Body of pancreas (tissue), 4 donors: ENCODE measurements around the gene KRTAP1-1. TPM values are rescaled to one million over a fixed set of nuclear protein-coding genes. Genes with fewer than 3 reads are reported as not detected.

Experiments
- ATAC-seq: fragments of 150-250 bp; one replicate; pipeline ENCODE4 v1.9.1; 2016
- DNase-seq, 4 donors: peaks; one replicate each; pipeline ENCODE4 v3.0.0-alpha.2; 2019
- H3K27ac ChIP-seq, 4 donors: fragments of 200-600 bp; sonication (generic); 1 replicate in 3 of 4; 2 replicates in 1 of 4; pipeline versions ENCODE4 v1.5.1 to v1.6.1; 2016 to 2019; ENCODE audit warnings: mild to moderate bottlenecking in 1 of 4, mixed read lengths in 1 of 4, moderate library complexity in 1 of 4
- H3K27me3 ChIP-seq, 2 donors: fragments of 200-600 bp; sonication (generic); one replicate each; pipeline ENCODE4 v1.6.0; 2016; ENCODE audit warnings: mild to moderate bottlenecking in 1 of 2
- H3K36me3 ChIP-seq, 2 donors: fragments of 200-600 bp; sonication (generic); replicated peaks in 1 of 2; 2 replicates each; pipeline ENCODE4 v1.5.1; 2016; ENCODE audit warnings: low read depth in 2 of 2; ENCODE audit not compliant: insufficient read depth in 1 of 2
- H3K4me1 ChIP-seq: fragments of 200-600 bp; sonication (generic); one replicate; pipeline ENCODE4 v1.6.0; 2016
- H3K4me3 ChIP-seq, 2 donors: fragments of 200-600 bp; sonication (generic); 1 replicate in 1 of 2; 2 replicates in 1 of 2; pipeline ENCODE4 v1.5.1; 2016 to 2019
- H3K9me3 ChIP-seq, 3 donors: fragments of 200-600 bp; sonication (generic); 1 replicate in 2 of 3; 2 replicates in 1 of 3; pipeline ENCODE4 v1.5.1; 2016
- CTCF ChIP-seq, 7 experiments: fragments of 450-650 bp in 4 of 7; fragments of 200-600 bp in 3 of 7; sonication (generic) in 3 of 7; IDR thresholded peaks; one replicate each; pipeline ENCODE4 v1.5.1; 2016 to 2019; ENCODE audit warnings: antibody characterized with exemption in 7 of 7
- POLR2A ChIP-seq, 3 donors: fragments of 450-650 bp; IDR thresholded peaks; one replicate each; pipeline ENCODE4 v1.6.1; 2016; ENCODE audit warnings: antibody characterized with exemption in 3 of 3, mild to moderate bottlenecking in 2 of 3
- WGBS, 2 donors: methylation state at CpG; one replicate each; pipeline ENCODE4 v1.1.5; 2017; 5-methylcytosine and 5-hydroxymethylcytosine counted together
- intact Hi-C: fragments of 100-400 bp; cut with DNase I; formaldehyde crosslinking; loops from one replicate; pipeline ENCODE4 v1.15.1; 2023
- total RNA-seq, 2 donors: library from RNA; depleted of rRNA; stranded (reverse); fragments of >200 nt; gene quantifications; one replicate each; pipeline ENCODE4 v1.1.0, GENCODE V29; 2016

KRTAP1-1 gene
- total RNA-seq, 2 donors from 2014 or later = not detected

GRCh38 chr17:41024697-41025096 is 16.6 kb downstream of the KRTAP1-1 start:
- no peak overlapping the region for H3K4me3 ChIP-seq
- DNase-seq (no peak), ATAC-seq (no peak)
- intact Hi-C loops = no loop called here
- no peaks in the 10 kb centered on the region for H3K27me3 ChIP-seq
- H3K9me3 ChIP-seq = no peaks in the 10 kb centered on the region
- WGBS, 2 donors = 60 to 66% methylated on average over 3 of the region's 3 CpGs
- no peaks in the 10 kb centered on the region for H3K36me3 ChIP-seq
- TF ChIP-seq POLR2A (IDR thresholded peaks at IDR 0.05) (no peak), CTCF (IDR thresholded peaks at IDR 0.05) (no peak)
- no peak overlapping the region for H3K27ac ChIP-seq
- H3K4me1 ChIP-seq = no peaks in the 10 kb centered on the region

GRCh38 chr17:41020336-41020735 is 20.9 kb downstream of the KRTAP1-1 start:
- intact Hi-C loops = no loop called here
- no peak for ATAC-seq

GRCh38 chr17:41019415-41019814 is 21.8 kb downstream of the KRTAP1-1 start:
- no peaks in the 10 kb centered on the region for H3K36me3 ChIP-seq
- DNase-seq = no peak
- WGBS, 2 donors = 96% methylated on average over 3 of the region's 3 CpGs
- no peaks in the 10 kb centered on the region for H3K4me1 ChIP-seq
- H3K4me3 ChIP-seq = no peak overlapping the region
- ATAC-seq = no peak
- no peak overlapping the region for H3K27ac ChIP-seq
- TF ChIP-seq CTCF (IDR thresholded peaks at IDR 0.05) (no peak), POLR2A (IDR thresholded peaks at IDR 0.05) (no peak)
- no peaks in the 10 kb centered on the region for H3K27me3 ChIP-seq
- H3K9me3 ChIP-seq = no peaks in the 10 kb centered on the region
- intact Hi-C loops = no loop called here

More at GRCh38 chr17:41020336-41020735, 20.9 kb downstream of the KRTAP1-1 start:
- Histone ChIP-seq H3K9me3 (no peaks in the 10 kb centered on the region), H3K36me3 (no peaks in the 10 kb centered on the region), H3K4me3 (no peak overlapping the region), H3K27ac (no peak overlapping the region), H3K27me3 (no peaks in the 10 kb centered on the region), H3K4me1 (no peaks in the 10 kb centered on the region)
- TF ChIP-seq POLR2A (IDR thresholded peaks at IDR 0.05) = no peak
- no peak for TF ChIP-seq CTCF (IDR thresholded peaks at IDR 0.05)
- no peak for DNase-seq

GRCh38 chr17:41018541-41018940 is 22.7 kb downstream of the KRTAP1-1 start:
- Histone ChIP-seq H3K27me3 (no peaks in the 10 kb centered on the region), H3K4me1 (no peaks in the 10 kb centered on the region), H3K9me3 (no peaks in the 10 kb centered on the region), H3K36me3 (no peaks in the 10 kb centered on the region), H3K27ac (no peak overlapping the region), H3K4me3 (no peak overlapping the region)
- ATAC-seq = no peak
- TF ChIP-seq CTCF (IDR thresholded peaks at IDR 0.05) (no peak), POLR2A (IDR thresholded peaks at IDR 0.05) (no peak)
- DNase-seq = no peak
- WGBS, 2 donors = 73 to 82% methylated on average over 3 of the region's 3 CpGs
- intact Hi-C loops = no loop called here

- TF ChIP-seq CTCF (IDR thresholded peaks at IDR 0.05) (no peak), POLR2A (IDR thresholded peaks at IDR 0.05) (no peak)
- DNase-seq (no peak), ATAC-seq (no peak)
- intact Hi-C loops = no loop called here
- Histone ChIP-seq H3K4me1 (no peaks in the 10 kb centered on the region), H3K4me3 (no peak overlapping the region), H3K27me3 (no peaks in the 10 kb centered on the region), H3K36me3 (no peaks in the 10 kb centered on the region), H3K9me3 (no peaks in the 10 kb centered on the region), H3K27ac (no peak overlapping the region)
- WGBS, 2 donors = 63 to 67% methylated on average over 13 of the region's 13 CpGs
These were observed 24.6 kb downstream of the KRTAP1-1 start for GRCh38 chr17:41016578-41017215.
